Suprapubic skin (tissue), 4 donors: ENCODE measurements around the gene DLG1. TPM values are rescaled to one million over a fixed set of nuclear protein-coding genes. Genes with fewer than 3 reads are reported as not detected.

Experiments used
- DNase-seq, 2 donors: peaks; one replicate each; pipeline ENCODE4 v3.0.0-alpha.2; 2019; ENCODE audit warnings: low spot score in 2 of 2
- H3K27ac ChIP-seq: fragments of 200-600 bp; sonication (generic); one replicate; pipeline ENCODE4 v1.5.1; 2019
- H3K27me3 ChIP-seq: fragments of 200-600 bp; sonication (generic); one replicate; pipeline ENCODE4 v1.5.1; 2019
- H3K36me3 ChIP-seq: fragments of 200-600 bp; sonication (generic); one replicate; pipeline ENCODE4 v1.5.1; 2019
- H3K4me1 ChIP-seq: fragments of 200-600 bp; sonication (generic); one replicate; pipeline ENCODE4 v1.5.1; 2019
- H3K4me3 ChIP-seq: fragments of 200-600 bp; sonication (generic); one replicate; pipeline ENCODE4 v1.5.1; 2019; ENCODE audit warnings: mild to moderate bottlenecking
- H3K9me3 ChIP-seq: fragments of 200-600 bp; sonication (generic); one replicate; pipeline ENCODE4 v1.5.1; 2019
- EP300 ChIP-seq: sonication (generic); formaldehyde crosslinking; IDR thresholded peaks from one replicate; pipeline ENCODE4 v1.6.1; 2017; ENCODE audit warnings: antibody characterized with exemption
- POLR2A ChIP-seq, 2 donors: fragments of 450-650 bp; IDR thresholded peaks; one replicate each; pipeline ENCODE4 v1.6.1; 2017; ENCODE audit warnings: antibody characterized with exemption in 2 of 2, mild to moderate bottlenecking in 2 of 2, moderate library complexity in 2 of 2
- POLR2AphosphoS5 ChIP-seq, 3 donors: sonication (generic); formaldehyde crosslinking; IDR thresholded peaks; one replicate each; pipeline ENCODE4 v1.6.1; 2017; ENCODE audit warnings: antibody characterized with exemption in 3 of 3
- WGBS: methylation state at CpG from one replicate; pipeline ENCODE4 v1.1.5; 2018; 5-methylcytosine and 5-hydroxymethylcytosine counted together
- total RNA-seq, 4 donors: library from RNA; depleted of rRNA; stranded (reverse); fragments of >200 nt; gene quantifications; one replicate each; pipeline ENCODE4 v1.1.0, GENCODE V29; 2016
- TF ChIP-seq, protein P1 (sequence below), 2 donors: fragments of 200-600 bp in 1 of 2; fragments of 450-650 bp in 1 of 2; sonication (generic) in 1 of 2; IDR thresholded peaks; one replicate each; pipeline ENCODE4 v1.5.1; 2016 to 2019; ENCODE audit warnings: antibody characterized with exemption in 2 of 2, mild to moderate bottlenecking in 1 of 2, moderate library complexity in 1 of 2

The DLG1 gene
- total RNA-seq, 4 donors from 2014 or later = 86.2 to 140 (median 103) TPM

DNA sequence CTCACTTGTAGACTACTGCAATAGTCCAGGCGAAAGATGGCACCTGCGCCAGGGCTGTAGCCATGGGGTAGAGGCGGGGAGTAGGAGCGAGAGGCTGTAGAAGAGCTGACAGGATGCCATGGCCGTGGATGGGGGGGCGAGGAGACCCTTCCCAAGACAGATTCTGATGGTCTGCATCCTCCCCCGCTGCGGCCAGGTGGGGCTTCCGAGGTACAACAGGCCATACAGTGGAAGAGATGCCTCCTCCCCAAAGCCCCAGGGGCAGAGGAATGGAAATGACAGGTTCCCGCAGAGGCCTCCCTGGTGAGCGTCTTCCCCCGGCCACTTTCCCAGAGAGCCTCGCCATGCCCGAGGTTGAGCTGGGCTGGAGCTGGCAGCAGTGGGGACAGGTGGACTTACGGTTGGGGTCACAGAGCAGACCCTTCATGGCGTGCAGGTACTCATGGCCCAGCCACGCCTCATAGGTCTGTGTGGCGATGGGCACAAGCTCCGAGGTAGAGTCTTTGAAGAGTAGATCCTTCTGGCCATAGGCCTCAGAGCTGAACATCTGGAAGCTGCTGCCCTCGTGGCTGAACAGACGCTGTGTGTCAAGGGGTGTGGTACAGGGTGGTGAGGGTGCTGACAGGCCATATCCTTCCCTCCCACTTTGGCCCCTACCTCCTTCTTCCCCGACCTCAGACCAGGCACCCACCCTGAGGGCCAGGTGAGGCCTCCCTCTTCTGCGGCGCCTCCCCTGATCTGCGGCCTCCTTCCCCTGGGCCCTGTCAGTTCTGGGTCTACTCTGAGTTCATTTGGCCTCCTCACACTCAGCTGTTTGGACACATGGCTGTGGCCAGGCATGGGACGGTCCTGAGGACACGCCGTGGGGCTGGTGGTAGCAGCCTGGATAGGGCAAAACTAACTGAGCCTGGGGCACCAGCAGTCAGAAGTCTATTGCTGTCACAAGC is 282.3 kb downstream of the DLG1 start:
- no peak overlapping the region for H3K27ac ChIP-seq
- H3K9me3 ChIP-seq = no peaks in the 10 kb centered on the region
- H3K4me1 ChIP-seq = no peaks in the 10 kb centered on the region
- TF ChIP-seq POLR2A (IDR thresholded peaks at IDR 0.05) = no peak
- TF ChIP-seq EP300 = no peak
- TF ChIP-seq, protein P1, sequence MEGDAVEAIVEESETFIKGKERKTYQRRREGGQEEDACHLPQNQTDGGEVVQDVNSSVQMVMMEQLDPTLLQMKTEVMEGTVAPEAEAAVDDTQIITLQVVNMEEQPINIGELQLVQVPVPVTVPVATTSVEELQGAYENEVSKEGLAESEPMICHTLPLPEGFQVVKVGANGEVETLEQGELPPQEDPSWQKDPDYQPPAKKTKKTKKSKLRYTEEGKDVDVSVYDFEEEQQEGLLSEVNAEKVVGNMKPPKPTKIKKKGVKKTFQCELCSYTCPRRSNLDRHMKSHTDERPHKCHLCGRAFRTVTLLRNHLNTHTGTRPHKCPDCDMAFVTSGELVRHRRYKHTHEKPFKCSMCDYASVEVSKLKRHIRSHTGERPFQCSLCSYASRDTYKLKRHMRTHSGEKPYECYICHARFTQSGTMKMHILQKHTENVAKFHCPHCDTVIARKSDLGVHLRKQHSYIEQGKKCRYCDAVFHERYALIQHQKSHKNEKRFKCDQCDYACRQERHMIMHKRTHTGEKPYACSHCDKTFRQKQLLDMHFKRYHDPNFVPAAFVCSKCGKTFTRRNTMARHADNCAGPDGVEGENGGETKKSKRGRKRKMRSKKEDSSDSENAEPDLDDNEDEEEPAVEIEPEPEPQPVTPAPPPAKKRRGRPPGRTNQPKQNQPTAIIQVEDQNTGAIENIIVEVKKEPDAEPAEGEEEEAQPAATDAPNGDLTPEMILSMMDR (IDR thresholded peaks at IDR 0.05) = no peak
- no peak for TF ChIP-seq POLR2AphosphoS5 (IDR thresholded peaks at IDR 0.05)
- H3K36me3 ChIP-seq = no peaks in the 10 kb centered on the region
- 96% methylated on average over 25 of the region's 28 CpGs for WGBS
- DNase-seq = no peak
- no peak overlapping the region for H3K4me3 ChIP-seq
- H3K27me3 ChIP-seq = no peaks in the 10 kb centered on the region

DNA sequence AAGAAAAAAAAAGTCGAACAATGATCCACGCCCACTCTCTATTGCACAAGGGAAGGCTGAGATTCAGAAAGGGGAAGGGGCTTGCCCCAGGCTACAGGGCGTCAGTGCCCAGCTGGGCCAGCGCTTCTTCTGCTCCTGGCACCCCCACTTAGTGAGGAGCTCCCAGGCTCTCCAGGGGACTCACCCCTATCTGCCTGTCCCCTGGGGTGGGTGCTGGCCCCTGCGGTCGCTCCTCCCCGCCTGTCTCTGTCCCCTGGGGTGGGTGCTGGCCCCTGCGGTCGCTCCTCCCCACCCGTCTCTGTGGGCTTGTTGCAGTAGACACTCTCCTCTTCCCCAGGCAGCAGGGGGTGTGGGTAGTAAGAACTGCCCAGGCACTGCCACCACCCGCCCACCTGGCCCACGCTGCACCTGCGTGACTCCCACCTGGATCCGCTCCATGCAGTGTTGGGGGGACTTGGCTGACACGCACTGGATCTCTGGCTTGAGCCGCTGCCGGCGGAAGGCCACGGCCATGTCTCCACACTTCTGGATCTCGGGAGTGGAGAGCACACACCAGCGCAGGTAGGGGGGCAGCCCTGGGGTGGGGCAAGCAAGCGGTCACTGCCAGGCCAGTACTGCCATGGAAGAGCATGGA is 283.4 kb downstream of the DLG1 start:
- Histone ChIP-seq H3K27ac (no peak overlapping the region), H3K4me3 (no peak overlapping the region), H3K4me1 (no peaks in the 10 kb centered on the region), H3K9me3 (no peaks in the 10 kb centered on the region), H3K36me3 (no peaks in the 10 kb centered on the region), H3K27me3 (no peaks in the 10 kb centered on the region)
- no peak for TF ChIP-seq EP300
- TF ChIP-seq, protein P1 (IDR thresholded peaks at IDR 0.05) = no peak
- no peak for TF ChIP-seq POLR2A (IDR thresholded peaks at IDR 0.05)
- DNase-seq = no peak
- WGBS = 89% methylated on average over 15 of the region's 22 CpGs

DNA sequence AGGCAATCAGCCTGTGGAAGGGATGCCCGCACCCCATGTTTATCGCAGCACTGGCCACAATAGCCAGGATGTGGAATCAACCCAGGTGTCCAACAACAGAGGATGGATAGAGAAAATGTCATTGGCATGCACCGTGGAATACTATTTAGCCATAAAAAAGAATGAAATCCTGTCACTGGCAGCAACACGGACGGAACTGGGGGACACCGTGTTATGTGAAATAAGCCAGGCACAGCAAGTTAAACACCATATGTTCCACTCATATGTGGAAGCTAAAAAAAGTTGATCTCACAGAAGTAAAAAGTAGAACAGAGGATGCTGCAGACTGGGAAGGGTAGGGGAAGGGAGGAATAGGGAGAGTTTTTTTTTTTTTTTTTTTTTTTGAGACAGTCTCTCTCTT is 284.4 kb downstream of the DLG1 start:
- Histone ChIP-seq H3K9me3 (no peaks in the 10 kb centered on the region), H3K27ac (no peak overlapping the region), H3K4me3 (no peak overlapping the region), H3K27me3 (no peaks in the 10 kb centered on the region), H3K36me3 (no peaks in the 10 kb centered on the region), H3K4me1 (no peaks in the 10 kb centered on the region)
- DNase-seq = no peak
- WGBS = 93% methylated on average over 6 of the region's 6 CpGs
- TF ChIP-seq POLR2AphosphoS5 (IDR thresholded peaks at IDR 0.05) = no peak
- no peak for TF ChIP-seq EP300
- no peak for TF ChIP-seq POLR2A (IDR thresholded peaks at IDR 0.05)
- TF ChIP-seq, protein P1 (IDR thresholded peaks at IDR 0.05) = no peak

- H3K36me3 ChIP-seq = no peaks in the 10 kb centered on the region
- 84% methylated on average over 7 of the region's 7 CpGs for WGBS
- H3K9me3 ChIP-seq = no peaks in the 10 kb centered on the region
- TF ChIP-seq POLR2A (IDR thresholded peaks at IDR 0.05) = no peak
- TF ChIP-seq EP300 = no peak
- TF ChIP-seq POLR2AphosphoS5 (IDR thresholded peaks at IDR 0.05) = no peak
- no peak for DNase-seq
- H3K27me3 ChIP-seq = no peaks in the 10 kb centered on the region
- H3K27ac ChIP-seq = no peak overlapping the region
- H3K4me3 ChIP-seq = no peak overlapping the region
- H3K4me1 ChIP-seq = no peaks in the 10 kb centered on the region
These were observed 285.9 kb downstream of the DLG1 start for GRCh38 chr3:197012540-197012883.

DNA sequence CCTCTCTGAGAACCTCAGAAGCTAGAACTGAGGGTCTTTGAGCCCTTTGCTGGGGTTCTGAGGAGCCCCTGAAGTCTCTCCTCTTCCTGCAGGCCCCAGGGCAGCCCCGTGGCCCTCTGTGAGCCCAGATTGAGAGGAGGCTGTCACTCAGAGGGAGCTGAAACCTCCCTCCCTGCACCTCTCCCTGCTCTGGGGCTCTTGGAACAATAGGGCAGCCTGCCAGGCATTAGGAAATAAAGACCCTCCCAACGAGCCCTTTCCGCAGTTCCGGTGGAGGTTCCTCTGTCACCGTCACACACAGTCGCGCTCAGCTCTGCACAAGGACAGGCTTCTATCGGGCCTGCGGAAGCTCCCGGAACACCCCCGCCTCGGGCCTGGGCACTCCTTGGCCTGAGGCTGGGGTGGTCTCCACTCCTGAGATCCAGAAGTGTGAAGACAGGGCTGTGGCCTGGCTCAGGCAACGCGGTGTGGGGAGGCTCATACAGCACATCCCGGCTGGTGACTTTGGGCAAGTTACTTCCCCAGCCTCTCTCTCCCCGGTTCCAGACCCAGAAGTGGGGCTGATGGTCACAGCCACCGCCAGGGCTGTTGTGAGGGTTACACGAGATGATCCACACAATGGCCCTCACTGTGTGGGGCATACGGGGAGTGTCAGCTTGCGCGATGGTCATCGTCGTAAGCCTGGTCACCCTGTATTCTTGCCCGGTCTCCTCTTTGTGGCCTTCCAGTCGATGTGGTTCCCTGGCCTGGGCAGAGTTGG is 286.5 kb downstream of the DLG1 start:
- Histone ChIP-seq H3K36me3 (no peaks in the 10 kb centered on the region), H3K9me3 (no peaks in the 10 kb centered on the region), H3K27me3 (no peaks in the 10 kb centered on the region), H3K27ac (no peak overlapping the region), H3K4me1 (no peaks in the 10 kb centered on the region), H3K4me3 (no peak overlapping the region)
- 83% methylated on average over 14 of the region's 25 CpGs for WGBS
- no peak for DNase-seq
- TF ChIP-seq EP300 (no peak), POLR2A (IDR thresholded peaks at IDR 0.05) (no peak), POLR2AphosphoS5 (IDR thresholded peaks at IDR 0.05) (no peak)
- TF ChIP-seq, protein P1 (IDR thresholded peaks at IDR 0.05) = no peak
